Ovary (tissue), 9 donors: Measurements from ENCODE around the gene BZW1. TPM values are rescaled to one million over a fixed set of nuclear protein-coding genes. Genes with fewer than 3 reads are reported as not detected.

Experiments used
- DNase-seq, 5 donors: peaks; one replicate each; pipeline ENCODE4 v3.0.0-alpha.2; 2019 to 2020
- H3K27ac ChIP-seq, 2 donors: fragments of 200-600 bp; one replicate each; pipeline versions ENCODE4 v1.5.1 to v1.8.0; 2019 to 2022
- H3K27me3 ChIP-seq: fragments of 200-600 bp; one replicate; pipeline ENCODE4 v1.8.0; 2022
- H3K36me3 ChIP-seq: fragments of 200-600 bp; sonication (generic); one replicate; pipeline ENCODE4 v1.5.1; 2019
- H3K4me1 ChIP-seq: one replicate; pipeline ENCODE4 v1.8.1; 2013; ENCODE audit warnings: mild to moderate bottlenecking, moderate library complexity; ENCODE audit not compliant: insufficient read depth
- H3K4me3 ChIP-seq: fragments of 200-600 bp; sonication (generic); one replicate; pipeline ENCODE4 v1.5.1; 2017
- H3K9me3 ChIP-seq, 2 donors: fragments of 200-600 bp in 1 of 2; sonication (generic) in 1 of 2; one replicate each; pipeline versions ENCODE4 v1.5.1 to v1.8.1; 2013 to 2019; ENCODE audit warnings: mild to moderate bottlenecking in 1 of 2, moderate library complexity in 1 of 2
- CTCF ChIP-seq, 3 donors: fragments of 450-650 bp in 2 of 3; fragments of 200-600 bp in 1 of 3; IDR thresholded peaks; one replicate each; pipeline versions ENCODE4 v1.5.1 to v1.8.0; 2016 to 2022; ENCODE audit warnings: antibody characterized with exemption in 3 of 3, mild to moderate bottlenecking in 1 of 3
- EP300 ChIP-seq: sonication (generic); formaldehyde crosslinking; IDR thresholded peaks from one replicate; pipeline ENCODE4 v1.6.1; 2017; ENCODE audit warnings: antibody characterized with exemption
- POLR2A ChIP-seq: fragments of 450-650 bp; IDR thresholded peaks from one replicate; pipeline ENCODE4 v1.6.1; 2017; ENCODE audit warnings: antibody characterized with exemption, mild to moderate bottlenecking, moderate library complexity
- WGBS, 3 donors: extraction: QIAGEN DNeasy Blood & Tissue Kit in 1 of 3; methylation state at CpG; one replicate each; pipeline versions ENCODE4 v1.1.5 to v1.1.7; 2013 to 2017; 5-methylcytosine and 5-hydroxymethylcytosine counted together
- intact Hi-C, 4 donors: fragments of 100-400 bp; cut with DNase I; formaldehyde crosslinking; loops; one replicate each; pipeline versions ENCODE4 v1.11.0 to v1.15.1; 2022 to 2023
- polyA plus RNA-seq, 2 donors: library from polyadenylated mRNA; stranded (reverse); fragments of 200-250 nt in 1 of 2; fragments of 350-450 nt in 1 of 2; fragmentation: Illumina TruSeq in 1 of 2; extraction: RNeasy Lipid Tissue Mini Kit (QIAGEN cat#74804) in 1 of 2; gene quantifications; one replicate each; pipeline ENCODE4 v1.2.3, GENCODE V29; 2013 to 2014
- total RNA-seq, 7 donors: library from RNA; depleted of rRNA in 2 of 7; stranded (reverse); fragments of >200 nt in 2 of 7; fragmentation: NEBNext Ultra II Directional in 3 of 7; extraction: Animal tissue kit (Norgen Biotek cat#: 25700) in 3 of 7; gene quantifications; one replicate each; pipeline versions ENCODE4 v1.1.0 to v1.2.4, GENCODE V29; 2016 to 2023
- donor health status: DM: no; HTN: no; CAD: no; lungs with moderate emphysema.
- donor health status: DM: no; HTN: no; CAD: no.
- donor health status: Bipolar disorder and iron deficiency.
- donor health status: DM: yes; HTN: yes; CAD: no.
- donor health status: DM: no; HTN: no; CAD: no.
- donor health status: DM: yes; HTN: yes; CAD: no.

Gene BZW1
- total and polyA plus RNA-seq, 9 donors = 47.0 to 278 (median 134) TPM

- WGBS, 3 donors = 92 to 95% (median 94%) methylated on average over 9 of the region's 9 CpGs
- Histone ChIP-seq H3K36me3 (no peaks in the 10 kb centered on the region), H3K27ac (peak overlapping the region in 1 of 2 donors; percentile 60), H3K27me3 (no peaks in the 10 kb centered on the region), H3K4me1 (peaks cover 18% of the 10 kb centered on the region), H3K4me3 (no peak overlapping the region), H3K9me3 (no peaks in the 10 kb centered on the region)
- no peak for DNase-seq
- TF ChIP-seq CTCF (IDR thresholded peaks at IDR 0.05) (no peak), POLR2A (no peak), EP300 (no peak)
- intact Hi-C loops = loop anchor here in 1 of 4 donors (5.0 kb wide), 1 partner anchor 256 kb away; no protein-coding TSS in a partner anchor
These were observed 17.0 kb downstream of the BZW1 start for GRCh38 chr2:200828572-200829257.

- peaks cover 18% of the 10 kb centered on the region for H3K4me1 ChIP-seq
- no peaks in the 10 kb centered on the region for H3K9me3 ChIP-seq
- 71 to 85% (median 76%) methylated on average over 2 of the region's 2 CpGs for WGBS, 3 donors
- no peak overlapping the region for H3K4me3 ChIP-seq
- H3K27me3 ChIP-seq = no peaks in the 10 kb centered on the region
- peak overlapping the region in 1 of 2 donors; percentile 60 for H3K27ac ChIP-seq
- TF ChIP-seq CTCF (IDR thresholded peaks at IDR 0.05) (no peak), POLR2A (no peak), EP300 (no peak)
- H3K36me3 ChIP-seq = no peaks in the 10 kb centered on the region
- intact Hi-C loops = loop anchor here in 1 of 4 donors (5.0 kb wide), 1 partner anchor 257 kb away; no protein-coding TSS in a partner anchor
- DNase-seq = no peak
These were observed 17.5 kb downstream of the BZW1 start for GRCh38 chr2:200829258-200829655.

GRCh38 chr2:200834701-200835100, 23.0 kb downstream of the BZW1 start:
- 94 to 96% (median 96%) methylated on average over 4 of the region's 4 CpGs for WGBS, 3 donors
- peaks cover 9% of the 10 kb centered on the region for H3K4me1 ChIP-seq
- DNase-seq = no peak
- intact Hi-C loops = no loop called here
- H3K36me3 ChIP-seq = no peaks in the 10 kb centered on the region
- H3K9me3 ChIP-seq = peaks cover 0 to 6% of the 10 kb centered on the region in 2 donors
- H3K27ac ChIP-seq = no peak overlapping the region
- no peak overlapping the region for H3K4me3 ChIP-seq
- H3K27me3 ChIP-seq = no peaks in the 10 kb centered on the region
- TF ChIP-seq CTCF (IDR thresholded peaks at IDR 0.05) (no peak), EP300 (no peak), POLR2A (no peak)

- no peak overlapping the region for H3K4me3 ChIP-seq
- H3K27ac ChIP-seq = no peak overlapping the region
- no peaks in the 10 kb centered on the region for H3K4me1 ChIP-seq
- H3K27me3 ChIP-seq = no peaks in the 10 kb centered on the region
- no peak for DNase-seq
- 89 to 98% (median 97%) methylated on average over 3 of the region's 3 CpGs for WGBS, 3 donors
- no peaks in the 10 kb centered on the region for H3K36me3 ChIP-seq
- intact Hi-C loops = no loop called here
- H3K9me3 ChIP-seq = peaks cover 0 to 6% of the 10 kb centered on the region in 2 donors
- TF ChIP-seq CTCF (IDR thresholded peaks at IDR 0.05) (no peak), EP300 (no peak), POLR2A (no peak)
These were observed 27.8 kb downstream of the BZW1 start for GRCh38 chr2:200839513-200839912.
